ENCODE data around the gene SHH.

SHH gene

DNA sequence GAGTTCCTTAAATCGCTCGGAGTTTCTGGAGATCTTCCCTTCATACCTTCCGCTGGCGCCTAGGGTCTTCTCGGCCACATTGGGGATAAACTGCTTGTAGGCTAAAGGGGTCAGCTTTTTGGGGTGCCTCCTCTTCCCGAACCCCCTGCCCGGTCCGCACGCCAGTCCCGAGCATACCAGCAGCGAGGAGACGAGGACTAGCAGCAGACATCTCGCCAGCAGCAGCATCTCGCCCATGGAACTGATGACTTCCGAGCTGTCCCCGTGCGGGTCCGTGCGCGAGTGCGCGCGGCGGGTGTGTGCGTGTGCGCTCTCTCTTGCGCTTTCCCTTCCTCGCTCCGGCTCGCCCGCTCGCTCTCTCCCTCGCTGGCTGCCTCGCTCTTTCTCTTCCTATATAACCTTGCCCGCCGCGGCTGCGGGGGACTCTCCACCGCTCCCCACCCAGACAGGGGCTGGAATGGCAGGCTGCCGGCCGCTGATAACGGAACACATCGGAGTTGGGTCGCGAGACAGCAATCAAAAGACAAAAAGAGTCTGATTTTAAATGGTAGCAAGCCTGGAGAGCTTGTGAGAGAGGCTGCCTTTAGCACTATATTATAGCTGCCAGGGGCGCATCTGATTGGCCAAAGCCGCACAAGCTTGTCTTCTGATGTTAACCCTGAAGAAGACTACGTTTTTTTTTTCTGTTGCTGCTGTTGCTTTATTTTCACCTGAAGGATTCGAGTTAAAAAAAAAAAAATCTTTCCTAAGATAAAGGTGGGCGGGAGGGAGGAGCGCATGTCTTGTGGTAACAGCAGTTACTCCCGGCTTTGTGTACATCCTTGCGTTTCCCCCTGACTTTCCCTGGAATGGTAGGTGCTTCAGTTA, at the start of gene SHH:
SHH (minus strand) TSS at position 569 of the 867 bp plus-strand sequence; CDS start at position 228, 341 bp downstream.
- Histone ChIP-seq H3K36me3 (replicated peaks) (no peaks in the 10 kb centered on the region), H3K27ac (no peak within 1 kb of the TSS), H3K4me3 (ENCODE audit: low read depth, low read length) (peak within 1 kb of the TSS; percentile 41), H3K27me3 (replicated peaks) (peaks cover 56% of the 10 kb centered on the region)
- in situ Hi-C loops (cut with HindIII; ENCODE audit: low pct_ligation_motif_present, low sequenced_read_pairs), result no loop called here
- no peak for DNase-seq
- no peak for TF ChIP-seq CTCF (IDR thresholded peaks at IDR 0.05; ENCODE audit: low read depth, low read length, missing control alignments)

- Histone ChIP-seq H3K4me3 (ENCODE audit: low read depth, low read length) (no peak overlapping the region), H3K36me3 (replicated peaks) (no peaks in the 10 kb centered on the region), H3K27ac (no peak overlapping the region), H3K27me3 (replicated peaks) (peaks cover 4% of the 10 kb centered on the region)
- in situ Hi-C loops (cut with HindIII; ENCODE audit: low pct_ligation_motif_present, low sequenced_read_pairs), result no loop called here
- TF ChIP-seq CTCF (IDR thresholded peaks at IDR 0.05; ENCODE audit: low read depth, low read length, missing control alignments), result no peak
- no peak for DNase-seq
Observed at GRCh38 chr7:155861480-155861868, 49.2 kb upstream of the SHH start.

- in situ Hi-C loops (cut with HindIII; ENCODE audit: low pct_ligation_motif_present, low sequenced_read_pairs), result no loop called here
- TF ChIP-seq CTCF (IDR thresholded peaks at IDR 0.05; ENCODE audit: low read depth, low read length, missing control alignments), result no peak
- Histone ChIP-seq H3K36me3 (replicated peaks) (no peaks in the 10 kb centered on the region), H3K27ac (no peak overlapping the region), H3K27me3 (replicated peaks) (no peaks in the 10 kb centered on the region), H3K4me3 (ENCODE audit: low read depth, low read length) (no peak overlapping the region)
- DNase-seq, result no peak
Observed at GRCh38 chr7:155860840-155861479, 48.7 kb upstream of the SHH start.

GRCh38 chr7:155860461-155860839, 48.2 kb upstream of the SHH start:
- no peak overlapping the region for H3K4me3 ChIP-seq (ENCODE audit: low read depth, low read length)
- in situ Hi-C loops (cut with HindIII; ENCODE audit: low pct_ligation_motif_present, low sequenced_read_pairs), result no loop called here
- no peak for DNase-seq
- no peak for TF ChIP-seq CTCF (IDR thresholded peaks at IDR 0.05; ENCODE audit: low read depth, low read length, missing control alignments)
- H3K27ac ChIP-seq, result no peak overlapping the region
- no peaks in the 10 kb centered on the region for H3K27me3 ChIP-seq (replicated peaks)
- no peaks in the 10 kb centered on the region for H3K36me3 ChIP-seq (replicated peaks)

GRCh38 chr7:155858521-155859061, 46.3 kb upstream of the SHH start:
- DNase-seq, result no peak
- in situ Hi-C loops (cut with HindIII; ENCODE audit: low pct_ligation_motif_present, low sequenced_read_pairs), result no loop called here
- TF ChIP-seq CTCF (IDR thresholded peaks at IDR 0.05; ENCODE audit: low read depth, low read length, missing control alignments), result no peak

More at GRCh38 chr7:155858521-155859061, 46.3 kb upstream of the SHH start:
- no peak overlapping the region for H3K27ac ChIP-seq
- H3K36me3 ChIP-seq (replicated peaks), result no peaks in the 10 kb centered on the region
- no peak overlapping the region for H3K4me3 ChIP-seq (ENCODE audit: low read depth, low read length)
- H3K27me3 ChIP-seq (replicated peaks), result no peaks in the 10 kb centered on the region

Data from brain microvascular endothelial cell (primary cell).